Measurements from ENCODE around the gene CNTRL. TPM values are rescaled to one million over a fixed set of nuclear protein-coding genes. Genes with fewer than 3 reads are reported as not detected.

CNTRL gene
- total and polyA plus RNA-seq, 2 of the 8 experiments (the other 6 are each of a cell fraction or from before 2014, with no cell fraction given), result 5.1 to 13.9 TPM

- TF ChIP-seq CHD7 (IDR thresholded peaks at IDR 0.05; ENCODE audit: insufficient replicate concordance, low read length) (no peak), SP1 (IDR thresholded peaks at IDR 0.05; ENCODE audit: low read depth, low read length) (no peak), CTBP2 (IDR thresholded peaks at IDR 0.05; ENCODE audit: borderline replicate concordance, insufficient read depth, insufficient read length, low read length) (no peak), SP4 (IDR thresholded peaks at IDR 0.05; ENCODE audit: low read length) (no peak), NRF1 (IDR thresholded peaks at IDR 0.05; ENCODE audit: low read depth, low read length) (no peak), BCL11A (IDR thresholded peaks at IDR 0.05; ENCODE audit: low read depth in 2 of 2, low read length in 2 of 2) (no peak), RAD21 (IDR thresholded peaks at IDR 0.05 in 1 of 2, conservative IDR thresholded peaks at IDR 0.05 in 1 of 2; ENCODE audit: low read depth in 2 of 2, low read length in 2 of 2) (no peak), JUND (IDR thresholded peaks at IDR 0.05; ENCODE audit: low read length) (no peak)
Measured at GRCh38 chr9:121123816-121124535, 49.2 kb downstream of the CNTRL start (continued).
